Hepatocyte (in vitro differentiated cells): ENCODE measurements around the gene DPT. TPM values are rescaled to one million over a fixed set of nuclear protein-coding genes. Genes with fewer than 3 reads are reported as not detected.
A peak's percentile ranks its signal among the peaks of the same experiment; 100 is the strongest.

ENCODE experiments used
- DNase-seq: peaks from one replicate; pipeline ENCODE4 v3.0.0-alpha.2; 2016; ENCODE audit warnings: low spot score
- H2AFZ ChIP-seq: fragments of 200-600 bp; sonication (generic); 2 replicates; pipeline ENCODE4 v1.6.0; 2016; ENCODE audit warnings: antibody characterized with exemption, mild to moderate bottlenecking
- H3K27ac ChIP-seq: fragments of 200-600 bp; sonication (generic); 2 replicates; pipeline ENCODE4 v1.5.1; 2016; ENCODE audit warnings: mild to moderate bottlenecking
- H3K27me3 ChIP-seq: fragments of 200-600 bp; sonication (generic); 2 replicates; pipeline ENCODE4 v1.6.1; 2016
- H3K36me3 ChIP-seq: fragments of 200-600 bp; sonication (generic); replicated peaks from 2 replicates; pipeline ENCODE4 v1.5.1; 2016; ENCODE audit warnings: low read depth; ENCODE audit not compliant: insufficient read depth
- H3K4me1 ChIP-seq: fragments of 200-600 bp; sonication (generic); 2 replicates; pipeline ENCODE4 v1.5.1; 2016; ENCODE audit warnings: mild to moderate bottlenecking, moderate library complexity; ENCODE audit not compliant: insufficient read depth
- H3K4me2 ChIP-seq: fragments of 200-600 bp; sonication (generic); 2 replicates; pipeline ENCODE4 v1.6.0; 2016
- H3K4me3 ChIP-seq: fragments of 200-600 bp; sonication (generic); 2 replicates; pipeline ENCODE4 v1.5.1; 2016; ENCODE audit warnings: mild to moderate bottlenecking
- H3K79me2 ChIP-seq: fragments of 200-600 bp; sonication (generic); 2 replicates; pipeline ENCODE4 v1.6.0; 2017; ENCODE audit warnings: mild to moderate bottlenecking
- H3K9me2 ChIP-seq: fragments of 200-600 bp; sonication (generic); replicated peaks from 2 replicates; pipeline ENCODE4 v1.6.0; 2017; ENCODE audit warnings: mild to moderate bottlenecking; ENCODE audit not compliant: insufficient read depth
- H3K9me3 ChIP-seq: fragments of 200-600 bp; sonication (generic); 2 replicates; pipeline ENCODE4 v1.5.1; 2016; ENCODE audit warnings: low read depth, mild to moderate bottlenecking
- H4K20me1 ChIP-seq: fragments of 200-600 bp; sonication (generic); 2 replicates; pipeline ENCODE4 v1.6.0; 2016; ENCODE audit warnings: mild to moderate bottlenecking; ENCODE audit not compliant: insufficient read depth, poor library complexity, severe bottlenecking
- CTCF ChIP-seq: fragments of 200-600 bp; sonication (generic); IDR thresholded peaks from 2 replicates; pipeline ENCODE4 v1.5.1; 2016; ENCODE audit warnings: antibody characterized with exemption, mild to moderate bottlenecking; ENCODE audit not compliant: poor library complexity
- EZH2 ChIP-seq: fragments of 200-600 bp; sonication (generic); IDR thresholded peaks from 2 replicates; pipeline ENCODE4 v1.6.1; 2016; ENCODE audit warnings: antibody characterized with exemption, mild to moderate bottlenecking, borderline replicate concordance
- EZH2phosphoT487 ChIP-seq: fragments of 200-600 bp; sonication (generic); IDR thresholded peaks from one replicate; pipeline ENCODE4 v1.6.1; 2018; ENCODE audit warnings: antibody characterized with exemption, mild to moderate bottlenecking, low read depth, moderate library complexity; ENCODE audit not compliant: unreplicated experiment, severe bottlenecking
- WGBS: methylation state at CpG from one replicate; pipeline ENCODE4 v1.1.6; 2016; ENCODE audit warnings: low lambda C conversion rate; ENCODE audit errors: missing lambda C conversion rate; 5-methylcytosine and 5-hydroxymethylcytosine counted together
- polyA plus RNA-seq: library from polyadenylated mRNA; unstranded; fragments of >200 nt; fragmentation: Nextera tagmentation; extraction: Ambion mirVana; gene quantifications from 2 replicates; pipeline ENCODE4 v1.2.1, GENCODE V29; 2016
- total RNA-seq: library from RNA; depleted of rRNA; stranded (reverse); fragments of >200 nt; gene quantifications from 2 replicates; pipeline ENCODE4 v1.2.3, GENCODE V29; 2014

Gene DPT
- total and polyA plus RNA-seq, 2 experiments from 2014 or later, result 8.2 to 12.5 TPM

- 82% methylated on average over 1 of the region's 1 CpG for WGBS
- Histone ChIP-seq H3K36me3 (no peaks in the 10 kb centered on the region), H3K4me1 (peaks cover 12% of the 10 kb centered on the region), H3K4me3 (no peak overlapping the region), H3K4me2 (no peak overlapping the region), H3K9me3 (no peaks in the 10 kb centered on the region), H3K27ac (no peak overlapping the region), H4K20me1 (no peaks in the 10 kb centered on the region), H3K27me3 (no peaks in the 10 kb centered on the region), H3K9me2 (no peaks in the 10 kb centered on the region), H3K79me2 (no peaks in the 10 kb centered on the region), H2AFZ (no peak overlapping the region)
- DNase-seq, result no peak
- no peak for TF ChIP-seq CTCF
Measured at GRCh38 chr1:168723000-168723399, 6.0 kb downstream of the DPT start.

DNA sequence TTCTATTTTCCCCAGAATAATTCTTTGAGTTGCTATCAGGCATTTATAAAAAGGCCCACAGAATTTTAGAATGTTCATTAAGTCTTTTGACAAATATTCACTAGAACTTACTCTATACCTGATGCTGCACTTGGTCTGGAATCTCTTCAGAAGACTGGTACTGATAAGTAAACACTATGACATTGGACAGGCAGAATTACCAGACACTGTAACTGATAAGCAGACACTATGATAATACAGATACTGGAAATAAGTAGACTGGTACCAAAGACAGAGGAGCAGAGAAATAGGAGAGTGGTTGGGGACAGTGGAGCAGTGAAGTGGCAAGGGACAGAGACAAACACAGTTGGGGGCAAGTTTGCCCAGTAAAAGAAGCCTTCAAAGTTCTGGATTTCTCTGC is 8.2 kb downstream of the DPT start:
- no peaks in the 10 kb centered on the region for H4K20me1 ChIP-seq
- no peak overlapping the region for H3K4me3 ChIP-seq
- no peaks in the 10 kb centered on the region for H3K9me3 ChIP-seq
- H3K4me1 ChIP-seq, result peaks cover 6% of the 10 kb centered on the region
- no peaks in the 10 kb centered on the region for H3K9me2 ChIP-seq
- no peak overlapping the region for H3K4me2 ChIP-seq
- no peak for DNase-seq
- no peak overlapping the region for H2AFZ ChIP-seq
- H3K79me2 ChIP-seq, result no peaks in the 10 kb centered on the region
- TF ChIP-seq EZH2, result no peak
- no peak for TF ChIP-seq EZH2phosphoT487
- no peak for TF ChIP-seq CTCF
- H3K27ac ChIP-seq, result no peak overlapping the region
- no peaks in the 10 kb centered on the region for H3K36me3 ChIP-seq
- no peaks in the 10 kb centered on the region for H3K27me3 ChIP-seq

- no peak overlapping the region for H3K4me2 ChIP-seq
- no peaks in the 10 kb centered on the region for H4K20me1 ChIP-seq
- no peak overlapping the region for H3K4me3 ChIP-seq
- no peaks in the 10 kb centered on the region for H3K36me3 ChIP-seq
- no peak overlapping the region for H2AFZ ChIP-seq
- TF ChIP-seq EZH2phosphoT487, result no peak
- no peak for TF ChIP-seq EZH2
- no peak for TF ChIP-seq CTCF
- H3K79me2 ChIP-seq, result no peaks in the 10 kb centered on the region
- no peak overlapping the region for H3K27ac ChIP-seq
- peaks cover 3% of the 10 kb centered on the region for H3K4me1 ChIP-seq
- peak; percentile 23 for DNase-seq
- H3K27me3 ChIP-seq, result no peaks in the 10 kb centered on the region
- H3K9me3 ChIP-seq, result no peaks in the 10 kb centered on the region
- 89% methylated on average over 5 of the region's 5 CpGs for WGBS
- H3K9me2 ChIP-seq, result no peaks in the 10 kb centered on the region
Measured at GRCh38 chr1:168719306-168720111, 9.5 kb downstream of the DPT start.
